Neural progenitor cell (in vitro differentiated cells): ENCODE data around the gene CYP26A1. TPM values are rescaled to one million over a fixed set of nuclear protein-coding genes. Genes with fewer than 3 reads are reported as not detected.

Experiments
- DNase-seq: peaks from one replicate; pipeline ENCODE4 v3.0.0-alpha.2; 2016; ENCODE audit warnings: low spot score
- H2AFZ ChIP-seq: fragments of 200-600 bp; sonication (generic); replicated peaks from 2 replicates; pipeline ENCODE4 v1.6.1; 2016; ENCODE audit warnings: antibody characterized with exemption
- H3F3A ChIP-seq: fragments of 200-600 bp; sonication (generic); 2 replicates; pipeline ENCODE4 v1.6.1; 2016; ENCODE audit warnings: antibody characterized with exemption, low read depth
- H3K27ac ChIP-seq: fragments of 200-600 bp; sonication (generic); 2 replicates; pipeline ENCODE4 v1.5.1; 2016; ENCODE audit warnings: mild to moderate bottlenecking
- H3K27me3 ChIP-seq: fragments of 200-600 bp; sonication (generic); 2 replicates; pipeline ENCODE4 v1.6.1; 2016; ENCODE audit warnings: mild to moderate bottlenecking, moderate library complexity
- H3K36me3 ChIP-seq: fragments of 200-600 bp; sonication (generic); 2 replicates; pipeline ENCODE4 v1.5.1; 2016
- H3K4me1 ChIP-seq: fragments of 200-600 bp; sonication (generic); 2 replicates; pipeline ENCODE4 v1.6.1; 2016; ENCODE audit warnings: mixed run types
- H3K4me2 ChIP-seq: fragments of 200-600 bp; sonication (generic); 2 replicates; pipeline ENCODE4 v1.6.1; 2016
- H3K4me3 ChIP-seq: fragments of 200-600 bp; sonication (generic); 2 replicates; pipeline ENCODE4 v1.5.1; 2016
- H3K79me2 ChIP-seq: fragments of 200-600 bp; sonication (generic); 2 replicates; pipeline ENCODE4 v1.6.1; 2016; ENCODE audit warnings: low read depth
- H3K9ac ChIP-seq: fragments of 200-600 bp; sonication (generic); 2 replicates; pipeline ENCODE4 v1.6.1; 2016
- H3K9me3 ChIP-seq: fragments of 200-600 bp; sonication (generic); 2 replicates; pipeline ENCODE4 v1.5.1; 2016; ENCODE audit warnings: low read depth
- H4K20me1 ChIP-seq: fragments of 200-600 bp; sonication (generic); 2 replicates; pipeline ENCODE4 v1.6.1; 2016; ENCODE audit warnings: low read depth
- H3K27ac Mint-ChIP-seq: 3 replicates; pipeline ENCODE4 v1.8.0; 2021; ENCODE audit warnings: mixed read lengths
- H3K27me3 Mint-ChIP-seq: 2 replicates; pipeline ENCODE4 v1.8.0; 2022; ENCODE audit warnings: low read depth, mild to moderate bottlenecking, inconsistent platforms, moderate library complexity, mixed read lengths; ENCODE audit not compliant: insufficient read depth
- H3K36me3 Mint-ChIP-seq: 3 replicates; pipeline ENCODE4 v1.8.0; 2021; ENCODE audit warnings: mixed read lengths
- H3K4me1 Mint-ChIP-seq: 3 replicates; pipeline ENCODE4 v1.8.0; 2021; ENCODE audit warnings: mixed read lengths
- H3K4me3 Mint-ChIP-seq: 3 replicates; pipeline ENCODE4 v1.8.0; 2021; ENCODE audit warnings: mild to moderate bottlenecking, moderate library complexity, mixed read lengths
- H3K9me3 Mint-ChIP-seq: 3 replicates; pipeline ENCODE4 v1.8.0; 2020; ENCODE audit warnings: mixed read lengths
- EZH2 ChIP-seq: fragments of 200-600 bp; sonication (generic); IDR thresholded peaks from 2 replicates; pipeline ENCODE4 v1.6.1; 2017; ENCODE audit warnings: antibody characterized with exemption, mild to moderate bottlenecking, moderate library complexity
- EZH2phosphoT487 ChIP-seq: fragments of 200-600 bp; sonication (generic); IDR thresholded peaks from 2 replicates; pipeline ENCODE4 v1.6.1; 2017; ENCODE audit warnings: antibody characterized with exemption
- total RNA-seq: library from RNA; depleted of rRNA; stranded (reverse); fragments of >200 nt; gene quantifications from 2 replicates; pipeline ENCODE4 v1.2.3, GENCODE V29; 2015; ENCODE audit warnings: low replicate concordance
- TF ChIP-seq, protein P1 (sequence below): fragments of 200-600 bp; sonication (generic); IDR thresholded peaks from 2 replicates; pipeline ENCODE4 v1.5.1; 2017; ENCODE audit warnings: antibody characterized with exemption, mild to moderate bottlenecking

Gene CYP26A1
- total RNA-seq, 1 donor from 2014 or later: 6.7 TPM

DNA sequence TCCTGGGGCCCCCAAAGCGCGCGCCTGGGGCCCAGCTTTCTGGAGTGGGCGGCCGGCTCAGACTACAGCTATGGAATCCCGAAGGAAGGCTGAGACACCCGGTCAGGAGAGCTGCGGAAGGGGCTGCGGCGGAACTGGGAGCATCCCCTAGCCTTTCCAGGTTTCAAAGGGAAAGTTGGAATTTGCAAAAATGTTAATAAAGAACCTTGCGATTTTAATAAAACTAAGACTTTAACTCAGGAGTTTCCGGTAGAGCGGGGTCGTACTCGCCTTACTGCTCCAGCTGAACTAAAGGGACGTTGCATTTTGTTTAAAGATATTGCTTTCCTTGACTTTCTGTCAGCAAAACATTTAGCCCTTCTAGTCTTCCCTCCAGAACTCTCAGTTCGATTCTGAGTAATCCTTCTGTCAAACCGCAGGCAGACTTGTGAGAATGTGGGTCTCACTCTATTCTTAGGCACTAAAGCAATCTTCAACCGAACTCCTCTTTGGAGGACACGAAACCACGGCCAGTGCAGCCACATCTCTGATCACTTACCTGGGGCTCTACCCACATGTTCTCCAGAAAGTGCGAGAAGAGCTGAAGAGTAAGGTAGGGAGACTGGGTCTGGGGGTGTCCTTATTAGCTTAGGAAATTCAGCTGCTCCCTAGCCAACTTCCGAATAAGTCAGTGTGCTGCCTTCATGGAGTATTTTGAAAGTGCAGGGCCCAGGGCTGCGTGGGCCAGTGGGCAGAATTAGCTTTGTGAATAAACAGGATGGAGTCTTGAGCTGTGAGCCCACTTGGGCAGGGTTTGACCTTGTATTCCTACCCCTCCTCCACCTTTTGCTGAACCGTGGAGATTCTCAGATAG, 1.9 kb downstream of the CYP26A1 start:
- peak overlapping the region; percentile 89 for H3K4me2 ChIP-seq
- peak overlapping the region; percentile 87 for H3K4me3 Mint-ChIP-seq
- peak overlapping the region; percentile 91 for H2AFZ ChIP-seq
- H3K36me3 Mint-ChIP-seq: no peaks in the 10 kb centered on the region
- no peak overlapping the region for H3K27ac ChIP-seq
- TF ChIP-seq EZH2phosphoT487 (no peak), EZH2 (no peak)
- TF ChIP-seq, protein P1, sequence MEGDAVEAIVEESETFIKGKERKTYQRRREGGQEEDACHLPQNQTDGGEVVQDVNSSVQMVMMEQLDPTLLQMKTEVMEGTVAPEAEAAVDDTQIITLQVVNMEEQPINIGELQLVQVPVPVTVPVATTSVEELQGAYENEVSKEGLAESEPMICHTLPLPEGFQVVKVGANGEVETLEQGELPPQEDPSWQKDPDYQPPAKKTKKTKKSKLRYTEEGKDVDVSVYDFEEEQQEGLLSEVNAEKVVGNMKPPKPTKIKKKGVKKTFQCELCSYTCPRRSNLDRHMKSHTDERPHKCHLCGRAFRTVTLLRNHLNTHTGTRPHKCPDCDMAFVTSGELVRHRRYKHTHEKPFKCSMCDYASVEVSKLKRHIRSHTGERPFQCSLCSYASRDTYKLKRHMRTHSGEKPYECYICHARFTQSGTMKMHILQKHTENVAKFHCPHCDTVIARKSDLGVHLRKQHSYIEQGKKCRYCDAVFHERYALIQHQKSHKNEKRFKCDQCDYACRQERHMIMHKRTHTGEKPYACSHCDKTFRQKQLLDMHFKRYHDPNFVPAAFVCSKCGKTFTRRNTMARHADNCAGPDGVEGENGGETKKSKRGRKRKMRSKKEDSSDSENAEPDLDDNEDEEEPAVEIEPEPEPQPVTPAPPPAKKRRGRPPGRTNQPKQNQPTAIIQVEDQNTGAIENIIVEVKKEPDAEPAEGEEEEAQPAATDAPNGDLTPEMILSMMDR: no peak
- H3K36me3 ChIP-seq: no peaks in the 10 kb centered on the region
- peaks cover 25% of the 10 kb centered on the region for H3K4me1 Mint-ChIP-seq
- H3F3A ChIP-seq: peaks cover 28% of the 10 kb centered on the region
- H3K4me3 ChIP-seq: peak overlapping the region; percentile 66
- peak; percentile 48 for DNase-seq
- peaks cover 64% of the 10 kb centered on the region for H3K27me3 ChIP-seq
- peaks cover 23% of the 10 kb centered on the region for H4K20me1 ChIP-seq
- no peaks in the 10 kb centered on the region for H3K9me3 Mint-ChIP-seq
- H3K27me3 Mint-ChIP-seq: peaks cover 55% of the 10 kb centered on the region
- H3K9ac ChIP-seq: no peak overlapping the region
- H3K4me1 ChIP-seq: peaks cover 17% of the 10 kb centered on the region
- no peaks in the 10 kb centered on the region for H3K9me3 ChIP-seq
- no peak overlapping the region for H3K27ac Mint-ChIP-seq
- H3K79me2 ChIP-seq: peaks cover 48% of the 10 kb centered on the region

DNA sequence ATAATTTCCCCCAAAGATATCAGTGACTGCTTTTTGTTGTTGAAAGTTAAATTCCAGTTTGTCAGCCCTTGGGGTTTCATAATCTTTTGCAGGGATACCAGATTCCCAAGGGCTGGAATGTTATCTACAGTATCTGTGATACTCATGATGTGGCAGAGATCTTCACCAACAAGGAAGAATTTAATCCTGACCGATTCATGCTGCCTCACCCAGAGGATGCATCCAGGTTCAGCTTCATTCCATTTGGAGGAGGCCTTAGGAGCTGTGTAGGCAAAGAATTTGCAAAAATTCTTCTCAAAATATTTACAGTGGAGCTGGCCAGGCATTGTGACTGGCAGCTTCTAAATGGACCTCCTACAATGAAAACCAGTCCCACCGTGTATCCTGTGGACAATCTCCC, 3.2 kb downstream of the CYP26A1 start:
- Histone ChIP-seq H3K79me2 (peaks cover 48% of the 10 kb centered on the region), H3K27ac (no peak overlapping the region), H3F3A (peaks cover 25% of the 10 kb centered on the region), H3K9ac (no peak overlapping the region), H3K9me3 (no peaks in the 10 kb centered on the region), H3K4me1 (peaks cover 17% of the 10 kb centered on the region), H4K20me1 (peaks cover 13% of the 10 kb centered on the region), H2AFZ (no peak overlapping the region), H3K27me3 (peaks cover 52% of the 10 kb centered on the region), H3K4me2 (no peak overlapping the region), H3K36me3 (no peaks in the 10 kb centered on the region), H3K4me3 (no peak overlapping the region)
- TF ChIP-seq EZH2phosphoT487 (no peak), EZH2 (no peak)
- TF ChIP-seq, protein P1: no peak
- no peaks in the 10 kb centered on the region for H3K36me3 Mint-ChIP-seq
- no peak for DNase-seq
- no peak overlapping the region for H3K4me3 Mint-ChIP-seq
- peaks cover 22% of the 10 kb centered on the region for H3K4me1 Mint-ChIP-seq
- no peak overlapping the region for H3K27ac Mint-ChIP-seq
- H3K27me3 Mint-ChIP-seq: peaks cover 50% of the 10 kb centered on the region
- H3K9me3 Mint-ChIP-seq: no peaks in the 10 kb centered on the region

DNA sequence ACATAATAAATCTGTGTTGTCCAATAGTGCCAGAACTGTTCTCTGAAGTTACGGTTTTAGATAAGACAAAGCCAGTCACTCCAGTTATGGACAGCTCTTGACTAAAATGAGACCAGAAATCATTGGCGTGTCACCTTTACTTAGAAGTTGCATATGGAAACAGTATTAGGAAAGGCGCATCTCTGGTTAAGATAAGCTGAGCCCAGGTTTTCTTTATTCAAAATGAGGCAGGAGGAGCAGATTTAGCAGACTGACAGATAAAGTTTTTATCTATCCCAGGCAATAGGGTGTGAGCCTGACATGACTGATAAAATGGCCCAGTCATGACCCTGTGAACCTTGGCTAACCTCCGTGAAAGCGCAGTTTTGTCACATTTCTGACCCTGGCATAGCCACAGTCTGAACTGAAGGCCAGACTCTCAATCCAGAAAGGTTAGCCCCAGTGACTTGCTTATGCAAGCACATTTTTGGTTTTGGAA, 4.2 kb downstream of the CYP26A1 start:
- no peaks in the 10 kb centered on the region for H3K36me3 Mint-ChIP-seq
- Histone ChIP-seq H3K9me3 (no peaks in the 10 kb centered on the region), H3K79me2 (peaks cover 44% of the 10 kb centered on the region)

More for the DNA sequence above, 4.2 kb downstream of the CYP26A1 start:
- Histone ChIP-seq H3K36me3 (no peaks in the 10 kb centered on the region), H2AFZ (no peak overlapping the region), H3K4me3 (no peak overlapping the region), H3K9ac (no peak overlapping the region), H3K4me1 (peaks cover 8% of the 10 kb centered on the region), H3K27me3 (peaks cover 41% of the 10 kb centered on the region), H3K4me2 (no peak overlapping the region), H3K27ac (no peak overlapping the region), H3F3A (peaks cover 15% of the 10 kb centered on the region), H4K20me1 (peaks cover 3% of the 10 kb centered on the region)
- Mint-ChIP-seq H3K27me3 (peaks cover 39% of the 10 kb centered on the region), H3K4me3 (no peak overlapping the region), H3K4me1 (peaks cover 20% of the 10 kb centered on the region), H3K27ac (no peak overlapping the region), H3K9me3 (no peaks in the 10 kb centered on the region)
- TF ChIP-seq EZH2phosphoT487: no peak
- no peak for TF ChIP-seq EZH2
- TF ChIP-seq, protein P1: no peak
- DNase-seq: no peak
